Dendritic cell treated with granulocyte-macrophage colony-stimulating factor and Interleukin-4, amounts not matched to agents 40 ng/mL and 50 ng/mL, for 4 days (primary cell): ENCODE data around the gene AMPH.

Source experiments
- H3K27ac Mint-ChIP-seq: one replicate; pipeline ENCODE4 v1.8.0; 2022; ENCODE audit warnings: mild to moderate bottlenecking, mixed read lengths
- H3K27me3 Mint-ChIP-seq: one replicate; pipeline ENCODE4 v1.8.0; 2022; ENCODE audit warnings: mild to moderate bottlenecking, mixed read lengths
- H3K36me3 Mint-ChIP-seq: one replicate; pipeline ENCODE4 v1.8.0; 2022; ENCODE audit warnings: low read depth, mixed read lengths
- H3K4me1 Mint-ChIP-seq: one replicate; pipeline ENCODE4 v1.8.0; 2022; ENCODE audit warnings: low read depth, mixed read lengths
- H3K4me3 Mint-ChIP-seq: one replicate; pipeline ENCODE4 v1.8.0; 2022; ENCODE audit warnings: mild to moderate bottlenecking, moderate library complexity, mixed read lengths
- H3K9me3 Mint-ChIP-seq: one replicate; pipeline ENCODE4 v1.8.0; 2022; ENCODE audit warnings: mixed read lengths
- intact Hi-C: fragments of 100-400 bp; cut with micrococcal nuclease; formaldehyde crosslinking; loops from one replicate; pipeline ENCODE4 v1.15.0; 2022

AMPH gene

DNA sequence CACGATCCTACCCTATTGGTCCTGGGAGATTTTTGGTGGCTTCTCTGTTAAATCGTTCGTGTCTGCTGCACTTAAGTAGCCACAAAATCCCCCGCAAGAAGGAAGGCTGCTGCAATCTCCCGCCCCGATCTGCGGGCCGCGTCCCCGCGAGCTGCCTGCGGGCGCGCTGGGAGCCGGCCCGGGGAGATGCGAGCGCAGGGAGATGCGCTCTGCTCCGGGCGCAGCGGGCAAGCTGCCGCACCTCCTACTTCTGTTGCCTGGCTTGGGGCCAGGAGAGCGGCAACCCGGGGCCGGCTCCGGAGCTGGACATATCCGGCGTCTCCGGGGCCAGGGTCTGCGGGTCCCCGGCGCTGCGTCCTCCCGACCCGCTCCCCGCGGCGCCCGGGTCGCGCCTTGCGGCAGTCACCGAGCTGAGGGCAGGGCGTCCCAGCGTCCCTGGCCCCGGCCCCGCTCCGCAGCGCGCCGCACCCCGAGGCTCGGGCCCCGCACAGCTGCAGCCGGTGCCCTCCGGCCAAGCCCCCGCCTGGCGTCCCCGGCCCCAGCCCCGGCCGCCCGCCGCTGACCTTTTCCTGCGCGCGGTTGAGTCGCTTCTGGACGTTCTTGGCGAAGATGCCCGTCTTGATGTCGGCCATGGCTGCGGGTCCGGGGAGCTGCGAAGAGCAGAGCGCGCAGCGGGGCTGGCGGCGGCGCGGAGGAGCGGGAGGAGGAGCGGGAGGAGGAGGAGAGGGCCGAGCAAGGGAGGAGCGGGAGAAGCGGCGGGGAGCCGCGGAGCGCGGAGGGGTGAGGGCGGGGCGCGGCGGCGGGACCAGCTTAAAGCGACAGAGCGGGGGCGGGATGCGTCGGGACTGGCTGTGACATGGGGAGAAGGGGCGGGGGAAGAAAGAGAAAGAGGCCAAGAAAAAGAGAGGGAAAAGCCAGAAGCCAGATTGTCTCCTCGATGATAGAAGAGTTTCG lies at the start of gene AMPH:
Gene AMPH, minus strand, starts transcription at position 654 of the 954 bp plus-strand sequence. Its CDS starts 22 bp downstream, at position 632.
- intact Hi-C loops, result no loop called here
- H3K27me3 Mint-ChIP-seq, result peaks cover 57% of the 10 kb centered on the region
- no peak within 1 kb of the TSS for H3K27ac Mint-ChIP-seq
- H3K4me1 Mint-ChIP-seq, result peaks cover 7% of the 10 kb centered on the region
- no peaks in the 10 kb centered on the region for H3K36me3 Mint-ChIP-seq
- no peaks in the 10 kb centered on the region for H3K9me3 Mint-ChIP-seq
- H3K4me3 Mint-ChIP-seq, result peak within 1 kb of the TSS; percentile 67

DNA sequence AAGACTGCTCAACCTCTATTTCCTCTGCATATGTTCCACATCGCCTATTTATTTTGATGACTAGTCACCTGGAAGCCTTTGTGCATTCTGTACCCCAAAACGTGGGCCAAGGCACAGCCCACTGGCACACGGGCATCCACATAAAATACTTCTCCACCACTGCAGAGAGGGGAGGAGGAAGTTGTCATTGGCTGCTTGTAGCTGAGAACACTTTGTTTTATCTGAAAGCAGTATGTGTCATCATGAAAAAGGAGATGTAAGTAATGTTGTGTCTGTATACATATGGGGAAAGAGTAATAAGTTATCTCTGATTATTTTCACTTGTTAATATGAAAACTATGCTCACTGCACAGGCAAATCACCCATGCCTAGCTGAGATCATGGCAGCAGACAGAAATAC lies 48.2 kb upstream of the AMPH start:
- Mint-ChIP-seq H3K27me3 (no peaks in the 10 kb centered on the region), H3K4me3 (no peak overlapping the region), H3K36me3 (no peaks in the 10 kb centered on the region), H3K4me1 (peaks cover 21% of the 10 kb centered on the region), H3K27ac (no peak overlapping the region), H3K9me3 (no peaks in the 10 kb centered on the region)
- intact Hi-C loops, result no loop called here

DNA sequence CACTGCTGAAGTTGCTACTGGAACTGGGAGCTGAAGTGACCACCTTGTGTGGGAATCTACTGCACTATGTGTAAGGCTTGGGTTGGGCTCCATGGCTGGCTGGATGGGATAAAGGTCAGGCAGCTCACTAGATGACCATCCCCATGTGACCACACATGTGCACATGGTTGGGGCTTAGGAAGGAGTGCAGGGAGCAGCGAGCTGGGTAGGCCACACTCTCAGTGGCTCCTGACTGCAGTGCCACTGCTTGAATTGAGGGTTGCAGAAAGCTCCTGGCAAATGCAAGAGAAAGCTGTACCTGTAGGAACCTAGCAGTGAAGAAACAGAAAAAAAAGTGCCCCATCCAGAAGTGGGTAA lies 47.5 kb upstream of the AMPH start:
- Mint-ChIP-seq H3K27me3 (no peaks in the 10 kb centered on the region), H3K9me3 (no peaks in the 10 kb centered on the region), H3K4me3 (no peak overlapping the region), H3K4me1 (peaks cover 28% of the 10 kb centered on the region), H3K36me3 (no peaks in the 10 kb centered on the region), H3K27ac (no peak overlapping the region)
- intact Hi-C loops, result no loop called here

DNA sequence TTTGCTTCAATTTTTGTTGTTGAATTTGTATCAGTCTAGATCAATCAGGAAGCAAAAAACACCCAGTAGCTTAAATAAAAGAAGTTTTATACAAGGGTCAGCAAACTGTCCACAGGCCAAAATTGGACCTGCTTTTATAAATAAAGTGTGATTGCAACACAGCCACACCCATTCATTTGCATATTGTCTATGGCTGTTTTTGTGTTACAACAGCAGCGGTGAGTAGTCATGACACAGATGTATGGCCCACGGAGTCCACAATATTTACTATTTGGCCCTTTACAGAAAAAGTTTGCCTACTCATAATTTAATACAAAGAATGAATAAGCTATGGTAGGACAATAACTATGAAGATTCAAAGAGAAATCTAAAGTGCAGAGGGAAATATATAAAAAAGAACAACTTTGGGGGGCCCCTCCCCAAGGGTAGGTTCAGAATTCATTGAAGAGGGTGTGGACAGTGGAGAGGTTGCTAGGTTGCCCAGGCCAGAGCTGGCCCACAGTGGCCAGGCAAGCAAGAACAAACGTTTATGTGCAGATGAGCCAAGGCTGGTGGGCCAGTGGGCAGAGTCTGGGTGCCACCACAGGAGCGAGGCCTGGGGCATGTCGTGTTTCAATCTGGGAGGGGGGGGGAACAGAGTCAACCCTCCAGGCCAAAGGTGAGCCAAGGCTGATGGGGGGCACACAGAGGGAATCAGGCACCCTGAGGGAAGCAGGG lies 47.0 kb upstream of the AMPH start:
- intact Hi-C loops, result no loop called here
- H3K9me3 Mint-ChIP-seq, result no peaks in the 10 kb centered on the region
- H3K27ac Mint-ChIP-seq, result no peak overlapping the region
- no peaks in the 10 kb centered on the region for H3K36me3 Mint-ChIP-seq
- no peaks in the 10 kb centered on the region for H3K27me3 Mint-ChIP-seq
- H3K4me3 Mint-ChIP-seq, result no peak overlapping the region
- peaks cover 28% of the 10 kb centered on the region for H3K4me1 Mint-ChIP-seq

DNA sequence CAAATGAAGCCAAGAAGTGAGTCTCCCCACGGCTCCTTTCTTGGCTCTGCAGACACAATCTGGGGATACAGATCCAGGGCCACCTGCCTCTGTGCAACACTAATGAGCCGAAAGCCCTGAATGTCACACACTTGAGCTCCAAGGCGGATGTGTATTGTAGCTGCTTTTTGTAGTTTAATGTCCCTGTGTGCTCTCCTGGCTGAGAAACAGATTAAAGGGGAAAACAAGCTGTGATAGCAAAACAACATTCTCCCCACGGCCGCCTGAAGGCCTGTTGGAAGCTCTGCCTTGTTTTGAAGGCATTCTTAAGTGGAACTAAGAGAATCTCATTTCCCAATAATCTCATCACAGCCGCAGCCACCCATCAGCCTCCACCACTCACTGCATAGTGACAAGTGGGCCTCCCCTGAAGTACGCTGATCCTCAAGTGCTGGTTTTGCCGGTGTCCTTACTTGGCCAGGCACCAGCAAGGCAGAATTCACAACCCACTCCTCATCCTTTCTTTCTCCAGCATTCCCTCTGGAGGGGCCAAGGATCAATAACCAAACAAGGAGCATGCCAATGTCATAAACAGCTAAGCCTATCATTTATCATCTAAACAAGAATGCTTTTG lies 44.4 kb upstream of the AMPH start:
- Mint-ChIP-seq H3K27me3 (no peaks in the 10 kb centered on the region), H3K27ac (no peak overlapping the region), H3K4me3 (no peak overlapping the region), H3K4me1 (peaks cover 38% of the 10 kb centered on the region), H3K36me3 (no peaks in the 10 kb centered on the region), H3K9me3 (no peaks in the 10 kb centered on the region)
- intact Hi-C loops, result no loop called here

DNA sequence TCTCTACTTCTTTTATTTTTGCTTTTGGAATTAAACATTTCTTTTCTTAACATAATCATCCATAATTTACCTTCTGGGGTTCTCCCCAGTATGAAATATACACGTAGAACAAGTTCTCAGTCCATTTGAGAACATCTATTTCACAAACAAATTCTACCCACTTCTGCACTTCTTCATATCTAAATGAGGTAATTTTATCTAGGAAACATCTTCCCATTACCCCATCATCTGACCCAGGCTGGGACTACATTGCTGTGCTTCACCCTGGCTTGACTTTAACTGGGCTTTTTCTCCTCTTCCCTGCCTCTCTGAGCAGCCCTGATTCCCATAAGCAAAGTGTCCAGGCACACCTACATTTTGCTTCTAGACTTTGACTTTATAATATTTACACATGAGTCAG lies 43.3 kb upstream of the AMPH start:
- Mint-ChIP-seq H3K4me3 (no peak overlapping the region), H3K9me3 (no peaks in the 10 kb centered on the region), H3K36me3 (no peaks in the 10 kb centered on the region), H3K27me3 (no peaks in the 10 kb centered on the region), H3K4me1 (peaks cover 38% of the 10 kb centered on the region), H3K27ac (no peak overlapping the region)
- intact Hi-C loops, result no loop called here

DNA sequence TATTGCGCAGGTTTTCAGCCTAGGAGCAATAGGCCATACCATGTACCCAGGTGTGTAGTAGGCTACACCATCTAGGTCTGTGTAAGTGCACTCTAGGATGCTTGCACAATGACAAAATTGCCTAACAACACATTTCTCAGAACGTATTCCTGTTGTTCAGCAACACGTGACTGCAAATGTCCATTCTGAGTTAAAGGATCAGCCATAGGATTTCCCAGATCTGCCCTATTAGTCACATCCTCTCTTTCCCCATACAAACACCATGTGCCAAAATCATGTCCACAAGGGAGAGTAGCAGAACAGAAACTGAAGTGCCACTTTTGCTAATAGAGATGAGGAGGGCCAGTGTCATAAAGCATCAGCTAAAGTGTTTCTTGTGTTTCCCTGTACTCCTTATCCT lies 42.6 kb upstream of the AMPH start:
- H3K4me1 Mint-ChIP-seq, result peaks cover 30% of the 10 kb centered on the region
- intact Hi-C loops, result no loop called here
- no peak overlapping the region for H3K27ac Mint-ChIP-seq
- H3K36me3 Mint-ChIP-seq, result no peaks in the 10 kb centered on the region
- no peak overlapping the region for H3K4me3 Mint-ChIP-seq
- H3K27me3 Mint-ChIP-seq, result no peaks in the 10 kb centered on the region
- no peaks in the 10 kb centered on the region for H3K9me3 Mint-ChIP-seq

DNA sequence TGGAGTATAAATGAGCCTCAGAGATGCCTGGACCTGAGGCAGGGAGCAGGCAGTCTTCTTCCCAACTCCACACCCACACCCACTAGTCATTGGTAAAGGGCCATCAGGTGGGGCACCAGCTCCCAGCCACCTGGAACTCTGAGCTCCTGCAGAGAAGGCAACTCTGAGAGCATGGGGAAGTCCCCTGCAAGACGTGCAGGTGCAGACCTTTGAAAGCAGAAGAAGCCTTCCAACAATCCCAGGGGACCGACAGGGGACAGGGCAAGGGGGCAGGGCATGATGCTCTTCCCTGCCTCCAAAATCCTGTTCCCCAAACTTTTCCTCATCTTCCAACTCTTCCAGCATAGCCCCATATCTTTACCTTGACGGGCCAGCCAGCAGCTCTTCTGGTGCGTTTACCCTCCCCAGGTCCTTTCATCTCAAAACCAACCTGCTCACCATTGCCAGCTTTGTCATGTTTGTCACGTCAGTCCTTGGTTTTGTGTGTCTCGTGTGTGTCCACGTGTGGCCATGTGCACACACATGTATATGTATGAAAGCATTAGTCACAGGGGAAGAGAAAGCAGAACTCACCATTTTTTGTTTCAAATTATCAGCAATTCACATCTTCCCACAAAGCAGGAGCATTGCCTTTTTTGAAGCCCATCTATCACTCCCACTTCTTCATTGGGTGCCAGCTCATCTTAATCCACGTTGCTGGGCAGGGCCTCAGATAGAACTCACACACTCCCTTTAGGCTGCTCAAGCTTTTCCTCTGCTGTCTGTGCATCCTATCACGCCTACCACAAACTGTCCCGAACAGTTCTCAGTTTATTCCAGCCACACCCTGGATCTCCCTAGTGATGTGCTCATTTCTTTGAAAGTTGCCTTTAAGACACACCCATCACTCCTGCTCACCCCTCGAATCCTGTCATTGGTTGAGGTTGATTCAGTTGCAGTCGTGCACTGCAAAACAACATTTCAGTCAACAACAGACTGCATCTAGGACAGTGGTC lies 41.0 kb upstream of the AMPH start:
- intact Hi-C loops, result no loop called here
- no peaks in the 10 kb centered on the region for H3K36me3 Mint-ChIP-seq
- H3K9me3 Mint-ChIP-seq, result no peaks in the 10 kb centered on the region
- no peak overlapping the region for H3K4me3 Mint-ChIP-seq
- H3K4me1 Mint-ChIP-seq, result peaks cover 22% of the 10 kb centered on the region
- H3K27me3 Mint-ChIP-seq, result no peaks in the 10 kb centered on the region
- no peak overlapping the region for H3K27ac Mint-ChIP-seq

DNA sequence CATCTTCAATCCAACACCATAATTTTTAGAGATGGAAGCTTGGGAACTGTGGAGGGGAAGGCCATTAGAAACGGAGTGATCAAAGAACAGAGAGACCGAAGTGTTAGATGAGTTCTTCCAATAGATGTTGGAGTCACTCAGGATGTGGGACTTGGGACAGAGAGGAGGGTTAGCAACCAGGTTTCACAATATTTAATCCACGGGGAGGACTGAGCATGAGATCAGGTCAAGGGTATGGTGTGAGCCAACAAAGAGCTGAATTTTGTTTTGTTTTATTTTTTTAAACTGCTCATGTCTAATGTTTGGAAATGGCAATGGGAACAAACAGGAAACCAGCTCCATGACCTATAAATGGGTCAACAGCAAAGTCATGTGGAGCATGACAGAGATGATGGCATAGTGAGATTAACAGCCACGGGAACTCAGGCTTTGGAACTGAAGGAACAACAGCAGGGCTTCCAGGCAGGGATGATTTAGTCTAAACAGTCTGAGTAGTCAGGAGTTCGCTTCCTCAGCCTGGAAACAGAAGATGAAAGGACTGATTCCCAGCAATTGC lies 38.9 kb upstream of the AMPH start:
- peaks cover 22% of the 10 kb centered on the region for H3K4me1 Mint-ChIP-seq
- H3K27ac Mint-ChIP-seq, result no peak overlapping the region
- no peaks in the 10 kb centered on the region for H3K36me3 Mint-ChIP-seq
- no peaks in the 10 kb centered on the region for H3K9me3 Mint-ChIP-seq
- no peaks in the 10 kb centered on the region for H3K27me3 Mint-ChIP-seq
- no peak overlapping the region for H3K4me3 Mint-ChIP-seq
- intact Hi-C loops, result no loop called here

DNA sequence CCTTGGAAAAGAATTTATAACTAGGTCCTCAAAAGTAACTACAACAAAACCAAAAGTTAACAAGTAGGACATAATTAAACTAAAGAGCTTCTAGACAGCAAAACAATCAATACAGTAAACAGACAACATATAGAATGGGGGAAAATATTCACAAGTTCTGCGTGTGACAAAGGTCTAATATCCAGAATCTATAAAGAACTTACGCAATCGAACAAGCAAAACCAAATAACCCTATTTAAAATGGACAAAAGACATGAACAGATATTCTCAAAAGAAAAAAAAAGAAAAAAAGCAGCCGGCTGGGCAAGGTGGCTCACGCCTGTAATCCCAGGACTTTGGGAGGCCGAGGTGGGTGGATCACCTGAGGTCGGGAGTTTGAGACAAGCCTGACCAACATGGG lies 33.8 kb upstream of the AMPH start:
- Mint-ChIP-seq H3K4me3 (no peak overlapping the region), H3K27me3 (peaks cover 2% of the 10 kb centered on the region), H3K4me1 (peaks cover 5% of the 10 kb centered on the region), H3K36me3 (no peaks in the 10 kb centered on the region), H3K9me3 (no peaks in the 10 kb centered on the region), H3K27ac (no peak overlapping the region)
- intact Hi-C loops, result no loop called here

DNA sequence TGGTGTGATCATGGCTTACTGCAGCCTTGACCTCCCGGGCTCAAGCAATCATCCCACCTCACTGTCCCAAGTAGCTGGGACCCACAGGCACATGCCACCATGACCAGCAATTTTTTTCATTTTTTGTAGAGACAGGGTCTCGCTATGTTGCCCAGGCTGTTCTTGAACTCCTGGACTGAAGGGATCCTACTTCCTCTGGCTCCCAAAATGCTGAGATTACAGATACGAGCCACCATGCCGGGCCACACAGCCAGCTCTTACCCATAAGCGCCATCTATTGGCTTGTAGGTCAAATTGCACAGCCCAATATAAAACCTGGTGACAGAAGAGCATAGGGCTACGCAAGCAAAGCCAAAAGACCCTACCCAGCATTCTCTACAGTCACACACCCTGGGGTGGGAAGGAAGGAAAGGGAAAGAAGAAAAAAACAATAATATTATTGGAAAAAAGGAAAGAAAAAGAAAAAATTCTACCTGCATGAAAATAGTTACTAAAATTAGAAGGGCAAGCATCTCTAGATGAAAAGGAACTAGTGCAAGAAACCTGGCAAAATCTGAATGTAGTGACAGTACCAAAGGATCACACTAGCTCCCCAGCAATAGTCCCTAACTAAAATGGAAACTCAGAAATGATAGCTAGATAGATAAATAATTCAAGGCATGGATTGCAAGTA lies 29.4 kb upstream of the AMPH start:
- intact Hi-C loops, result loop anchor here (1.0 kb wide), 1 partner anchor 262 kb away; no protein-coding TSS in a partner anchor
- Mint-ChIP-seq H3K4me1 (peaks cover 39% of the 10 kb centered on the region), H3K27me3 (peaks cover 2% of the 10 kb centered on the region), H3K27ac (no peak overlapping the region), H3K36me3 (no peaks in the 10 kb centered on the region), H3K4me3 (no peak overlapping the region), H3K9me3 (no peaks in the 10 kb centered on the region)

DNA sequence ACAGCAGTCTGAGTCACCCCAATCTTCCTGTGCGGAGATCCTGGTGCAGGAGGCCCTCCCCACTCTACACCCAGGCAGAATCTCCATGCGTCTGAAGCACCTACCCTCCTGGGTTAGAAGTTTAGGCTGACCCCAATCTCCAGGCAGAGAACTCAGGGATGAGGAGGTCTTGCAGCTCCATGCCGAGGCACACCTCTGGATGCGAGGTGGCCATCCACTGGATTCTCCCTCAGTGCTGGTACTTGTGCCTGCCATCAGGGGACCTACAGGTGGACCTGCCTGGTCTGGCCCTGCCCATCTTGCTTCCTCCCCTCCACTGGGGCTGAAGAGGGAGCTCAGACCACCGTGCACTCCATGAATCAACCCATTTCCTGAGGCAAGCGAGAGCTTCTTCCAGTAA lies 28.8 kb upstream of the AMPH start:
- Mint-ChIP-seq H3K4me1 (peaks cover 42% of the 10 kb centered on the region), H3K9me3 (no peaks in the 10 kb centered on the region), H3K27ac (no peak overlapping the region), H3K27me3 (peaks cover 2% of the 10 kb centered on the region), H3K4me3 (no peak overlapping the region), H3K36me3 (no peaks in the 10 kb centered on the region)
- intact Hi-C loops, result loop anchor here (1.0 kb wide), 1 partner anchor 262 kb away; no protein-coding TSS in a partner anchor

DNA sequence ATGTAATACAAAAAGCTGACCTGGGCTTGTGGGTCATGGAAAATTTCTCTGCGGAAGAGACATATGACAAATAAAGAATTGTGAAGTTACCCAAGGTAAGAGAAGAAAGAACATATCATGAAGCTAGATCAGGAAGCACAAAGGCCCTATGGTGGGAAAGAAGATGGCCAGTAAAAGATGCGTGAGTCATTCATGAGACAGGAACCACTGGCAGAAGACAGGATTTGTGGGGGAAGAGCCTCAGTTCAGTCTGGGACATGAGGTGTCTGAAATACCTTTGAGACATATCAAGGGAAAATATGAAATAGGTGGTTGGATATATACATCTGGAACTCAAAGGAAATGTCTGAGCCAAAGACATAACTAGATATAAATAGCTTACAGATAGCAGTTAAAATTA lies 27.7 kb upstream of the AMPH start:
- Mint-ChIP-seq H3K9me3 (no peaks in the 10 kb centered on the region), H3K27me3 (peaks cover 2% of the 10 kb centered on the region), H3K4me3 (no peak overlapping the region), H3K36me3 (no peaks in the 10 kb centered on the region), H3K27ac (no peak overlapping the region), H3K4me1 (peaks cover 42% of the 10 kb centered on the region)
- intact Hi-C loops, result no loop called here
